ENCODE data around the gene LENG1. TPM values are rescaled to one million over a fixed set of nuclear protein-coding genes. Genes with fewer than 3 reads are reported as not detected.
"Not testable (repeated sequence)": the region's sequence is repeated elsewhere in the genome, so short reads cannot be mapped to it uniquely, and the experiment has no call there.

LENG1 gene
- total RNA-seq, 1 experiment from 2014 or later: 11.2 TPM

- intact Hi-C loops (cut with micrococcal nuclease; ENCODE audit: unreplicated experiment) (no loop called here), in situ Hi-C loops (cut with HindIII; ENCODE audit: low pct_unique_long_range_greater_than_20kb, low sequenced_read_pairs) (no loop called here)
- peaks cover 22% of the 10 kb centered on the region for H3K36me3 ChIP-seq (ENCODE audit: control insufficient read depth, insufficient read depth, low read length)
- TF ChIP-seq, protein P1, sequence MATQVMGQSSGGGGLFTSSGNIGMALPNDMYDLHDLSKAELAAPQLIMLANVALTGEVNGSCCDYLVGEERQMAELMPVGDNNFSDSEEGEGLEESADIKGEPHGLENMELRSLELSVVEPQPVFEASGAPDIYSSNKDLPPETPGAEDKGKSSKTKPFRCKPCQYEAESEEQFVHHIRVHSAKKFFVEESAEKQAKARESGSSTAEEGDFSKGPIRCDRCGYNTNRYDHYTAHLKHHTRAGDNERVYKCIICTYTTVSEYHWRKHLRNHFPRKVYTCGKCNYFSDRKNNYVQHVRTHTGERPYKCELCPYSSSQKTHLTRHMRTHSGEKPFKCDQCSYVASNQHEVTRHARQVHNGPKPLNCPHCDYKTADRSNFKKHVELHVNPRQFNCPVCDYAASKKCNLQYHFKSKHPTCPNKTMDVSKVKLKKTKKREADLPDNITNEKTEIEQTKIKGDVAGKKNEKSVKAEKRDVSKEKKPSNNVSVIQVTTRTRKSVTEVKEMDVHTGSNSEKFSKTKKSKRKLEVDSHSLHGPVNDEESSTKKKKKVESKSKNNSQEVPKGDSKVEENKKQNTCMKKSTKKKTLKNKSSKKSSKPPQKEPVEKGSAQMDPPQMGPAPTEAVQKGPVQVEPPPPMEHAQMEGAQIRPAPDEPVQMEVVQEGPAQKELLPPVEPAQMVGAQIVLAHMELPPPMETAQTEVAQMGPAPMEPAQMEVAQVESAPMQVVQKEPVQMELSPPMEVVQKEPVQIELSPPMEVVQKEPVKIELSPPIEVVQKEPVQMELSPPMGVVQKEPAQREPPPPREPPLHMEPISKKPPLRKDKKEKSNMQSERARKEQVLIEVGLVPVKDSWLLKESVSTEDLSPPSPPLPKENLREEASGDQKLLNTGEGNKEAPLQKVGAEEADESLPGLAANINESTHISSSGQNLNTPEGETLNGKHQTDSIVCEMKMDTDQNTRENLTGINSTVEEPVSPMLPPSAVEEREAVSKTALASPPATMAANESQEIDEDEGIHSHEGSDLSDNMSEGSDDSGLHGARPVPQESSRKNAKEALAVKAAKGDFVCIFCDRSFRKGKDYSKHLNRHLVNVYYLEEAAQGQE (IDR thresholded peaks at IDR 0.05; ENCODE audit: insufficient read depth in 1 of 2, low read depth in 2 of 2, low read length in 1 of 2): no peak
- TF ChIP-seq, protein P2, sequence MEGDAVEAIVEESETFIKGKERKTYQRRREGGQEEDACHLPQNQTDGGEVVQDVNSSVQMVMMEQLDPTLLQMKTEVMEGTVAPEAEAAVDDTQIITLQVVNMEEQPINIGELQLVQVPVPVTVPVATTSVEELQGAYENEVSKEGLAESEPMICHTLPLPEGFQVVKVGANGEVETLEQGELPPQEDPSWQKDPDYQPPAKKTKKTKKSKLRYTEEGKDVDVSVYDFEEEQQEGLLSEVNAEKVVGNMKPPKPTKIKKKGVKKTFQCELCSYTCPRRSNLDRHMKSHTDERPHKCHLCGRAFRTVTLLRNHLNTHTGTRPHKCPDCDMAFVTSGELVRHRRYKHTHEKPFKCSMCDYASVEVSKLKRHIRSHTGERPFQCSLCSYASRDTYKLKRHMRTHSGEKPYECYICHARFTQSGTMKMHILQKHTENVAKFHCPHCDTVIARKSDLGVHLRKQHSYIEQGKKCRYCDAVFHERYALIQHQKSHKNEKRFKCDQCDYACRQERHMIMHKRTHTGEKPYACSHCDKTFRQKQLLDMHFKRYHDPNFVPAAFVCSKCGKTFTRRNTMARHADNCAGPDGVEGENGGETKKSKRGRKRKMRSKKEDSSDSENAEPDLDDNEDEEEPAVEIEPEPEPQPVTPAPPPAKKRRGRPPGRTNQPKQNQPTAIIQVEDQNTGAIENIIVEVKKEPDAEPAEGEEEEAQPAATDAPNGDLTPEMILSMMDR (IDR thresholded peaks at IDR 0.05): no peak
- TF ChIP-seq SIN3A (IDR thresholded peaks at IDR 0.05; ENCODE audit: borderline replicate concordance, insufficient read depth, low read depth, low read length) (no peak), TCF7L2 (IDR thresholded peaks at IDR 0.05; ENCODE audit: low read depth, low read length) (no peak), POLR2AphosphoS5 (IDR thresholded peaks at IDR 0.05; ENCODE audit: low read depth, low read length) (no peak)
- DNase-seq (ENCODE audit: low read depth, low spot score) (no peak), ATAC-seq (no peak)
- BruUV-seq (replicated peaks): no TSS peak
- H3K9me3 ChIP-seq (ENCODE audit: control insufficient read depth, insufficient read depth, low read depth, low read length): no peaks in the 10 kb centered on the region
- CTCF ChIA-PET: no interaction called here
- H3K27me3 ChIP-seq (ENCODE audit: control insufficient read depth, insufficient read depth, low read length): no peaks in the 10 kb centered on the region
- H3K4me1 ChIP-seq (ENCODE audit: control insufficient read depth, insufficient read depth, low read length): peaks cover 10% of the 10 kb centered on the region
- H3K27ac ChIP-seq (ENCODE audit: low read length): no peak overlapping the region
- H3K4me3 ChIP-seq (ENCODE audit: low read depth in 2 of 2, low read length in 2 of 2): no peak overlapping the region
- POLR2A ChIA-PET: no interaction called here
These were observed 37.6 kb upstream of the LENG1 start for GRCh38 chr19:54197121-54197520.

- no peaks in the 10 kb centered on the region for H3K9me3 ChIP-seq (ENCODE audit: control insufficient read depth, insufficient read depth, low read depth, low read length)
- H3K27ac ChIP-seq (ENCODE audit: low read length): no peak overlapping the region
- peaks cover 9% of the 10 kb centered on the region for H3K4me1 ChIP-seq (ENCODE audit: control insufficient read depth, insufficient read depth, low read length)
- in situ Hi-C loops (cut with HindIII; ENCODE audit: low pct_unique_long_range_greater_than_20kb, low sequenced_read_pairs) (no loop called here), intact Hi-C loops (cut with micrococcal nuclease; ENCODE audit: unreplicated experiment) (no loop called here)
- H3K27me3 ChIP-seq (ENCODE audit: control insufficient read depth, insufficient read depth, low read length): no peaks in the 10 kb centered on the region
- POLR2A ChIA-PET: interaction anchor here (0.9 kb wide), 1 partner anchor 28 kb away, joined by 3 read pairs; no protein-coding TSS in a partner anchor
- TF ChIP-seq, protein P2 (IDR thresholded peaks at IDR 0.05): no peak
- TF ChIP-seq, protein P1 (IDR thresholded peaks at IDR 0.05; ENCODE audit: insufficient read depth in 1 of 2, low read depth in 2 of 2, low read length in 1 of 2): no peak
- no peak for TF ChIP-seq SIN3A (IDR thresholded peaks at IDR 0.05; ENCODE audit: borderline replicate concordance, insufficient read depth, low read depth, low read length)
- TF ChIP-seq POLR2AphosphoS5 (IDR thresholded peaks at IDR 0.05; ENCODE audit: low read depth, low read length): no peak
- TF ChIP-seq TCF7L2 (IDR thresholded peaks at IDR 0.05; ENCODE audit: low read depth, low read length): no peak
- no peak overlapping the region for H3K4me3 ChIP-seq (ENCODE audit: low read depth in 2 of 2, low read length in 2 of 2)
- CTCF ChIA-PET: no interaction called here
- ATAC-seq: no peak
- DNase-seq (ENCODE audit: low read depth, low spot score): no peak
- no TSS peak for BruUV-seq (replicated peaks)
- H3K36me3 ChIP-seq (ENCODE audit: control insufficient read depth, insufficient read depth, low read length): peaks cover 18% of the 10 kb centered on the region
These were observed 37.0 kb upstream of the LENG1 start for GRCh38 chr19:54196536-54196935.

DNA sequence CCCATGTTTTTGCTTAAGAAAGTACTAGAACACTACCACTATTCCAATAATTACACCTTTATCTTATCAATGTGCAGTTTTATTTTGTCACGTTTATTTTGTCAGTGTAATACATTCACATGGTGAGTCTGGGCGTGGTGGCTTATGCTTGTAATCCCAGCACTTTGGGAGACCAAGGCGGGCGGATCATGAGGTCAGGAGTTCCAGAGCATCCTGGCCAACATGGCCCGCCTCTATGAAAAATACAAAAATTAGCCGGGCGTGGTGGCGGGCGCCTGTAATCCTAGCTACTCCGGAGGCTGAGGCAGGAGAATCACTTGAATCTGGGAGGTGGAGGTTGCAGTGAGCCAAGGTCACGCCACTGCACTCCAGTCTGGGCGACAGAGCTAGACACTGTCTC lies 34.9 kb upstream of the LENG1 start:
- H3K27ac ChIP-seq (ENCODE audit: low read length); H3K4me1 ChIP-seq (ENCODE audit: control insufficient read depth, insufficient read depth, low read length); H3K4me3 ChIP-seq (ENCODE audit: low read depth in 2 of 2, low read length in 2 of 2); in situ Hi-C loops (cut with HindIII; ENCODE audit: low pct_unique_long_range_greater_than_20kb, low sequenced_read_pairs); H3K9me3 ChIP-seq (ENCODE audit: control insufficient read depth, insufficient read depth, low read depth, low read length); H3K27me3 ChIP-seq (ENCODE audit: control insufficient read depth, insufficient read depth, low read length); BruUV-seq (replicated peaks); ATAC-seq; intact Hi-C loops (cut with micrococcal nuclease; ENCODE audit: unreplicated experiment); DNase-seq (ENCODE audit: low read depth, low spot score); POLR2A ChIA-PET: not testable (repeated sequence)
- CTCF ChIA-PET: interaction anchor here (0.7 kb wide), 1 partner anchor 1219 kb away, joined by 4 read pairs; no protein-coding TSS in a partner anchor
- H3K36me3 ChIP-seq (ENCODE audit: control insufficient read depth, insufficient read depth, low read length): peaks cover 13% of the 10 kb centered on the region
